IgD-negative memory B cell (primary cell): ENCODE data around the gene LRIT1. TPM values are rescaled to one million over a fixed set of nuclear protein-coding genes. Genes with fewer than 3 reads are reported as not detected.

Experiments
- H3K27ac Mint-ChIP-seq, 3 donors: one replicate each; pipeline ENCODE4 v1.8.0; 2020 to 2022; ENCODE audit warnings: mild to moderate bottlenecking in 3 of 3, mixed read lengths in 3 of 3, moderate library complexity in 1 of 3
- H3K27me3 Mint-ChIP-seq: one replicate; pipeline ENCODE4 v1.8.0; 2021; ENCODE audit warnings: mixed read lengths
- H3K36me3 Mint-ChIP-seq: one replicate; pipeline ENCODE4 v1.8.0; 2020; ENCODE audit warnings: mild to moderate bottlenecking, mixed read lengths
- H3K4me1 Mint-ChIP-seq, 3 donors: one replicate each; pipeline ENCODE4 v1.8.0; 2020 to 2022; ENCODE audit warnings: mixed read lengths in 3 of 3, mild to moderate bottlenecking in 1 of 3
- H3K4me3 Mint-ChIP-seq, 4 donors: one replicate each; pipeline ENCODE4 v1.8.0; 2020 to 2022; ENCODE audit warnings: mild to moderate bottlenecking in 4 of 4, mixed read lengths in 4 of 4, moderate library complexity in 3 of 4
- H3K9me3 Mint-ChIP-seq, 3 donors: one replicate each; pipeline ENCODE4 v1.8.0; 2020 to 2021; ENCODE audit warnings: mixed read lengths in 3 of 3, mild to moderate bottlenecking in 1 of 3
- polyA plus RNA-seq: library from polyadenylated mRNA; unstranded; fragments of 300-500 nt; fragmentation: Illumina TruSeq; gene quantifications from one replicate; pipeline ENCODE4 v1.2.3, GENCODE V29; 2021

Gene LRIT1
- polyA plus RNA-seq, 1 donor from 2014 or later: not detected

GRCh38 chr10:84261236-84261915 is 20.0 kb upstream of the LRIT1 start:
- Mint-ChIP-seq H3K4me1 (peaks cover 0 to 8% (median 4%) of the 10 kb centered on the region in 3 donors), H3K27me3 (peaks cover 36% of the 10 kb centered on the region), H3K4me3 (no peak overlapping the region), H3K27ac (no peak overlapping the region), H3K36me3 (peaks cover 4% of the 10 kb centered on the region), H3K9me3 (no peaks in the 10 kb centered on the region)

- Mint-ChIP-seq H3K27ac (no peak overlapping the region), H3K4me3 (no peak overlapping the region), H3K27me3 (peaks cover 24% of the 10 kb centered on the region), H3K4me1 (peaks cover 0 to 4% (median 0%) of the 10 kb centered on the region in 3 donors), H3K36me3 (peaks cover 3% of the 10 kb centered on the region), H3K9me3 (no peaks in the 10 kb centered on the region)
These were observed 16.8 kb upstream of the LRIT1 start for GRCh38 chr10:84258034-84258695.

DNA sequence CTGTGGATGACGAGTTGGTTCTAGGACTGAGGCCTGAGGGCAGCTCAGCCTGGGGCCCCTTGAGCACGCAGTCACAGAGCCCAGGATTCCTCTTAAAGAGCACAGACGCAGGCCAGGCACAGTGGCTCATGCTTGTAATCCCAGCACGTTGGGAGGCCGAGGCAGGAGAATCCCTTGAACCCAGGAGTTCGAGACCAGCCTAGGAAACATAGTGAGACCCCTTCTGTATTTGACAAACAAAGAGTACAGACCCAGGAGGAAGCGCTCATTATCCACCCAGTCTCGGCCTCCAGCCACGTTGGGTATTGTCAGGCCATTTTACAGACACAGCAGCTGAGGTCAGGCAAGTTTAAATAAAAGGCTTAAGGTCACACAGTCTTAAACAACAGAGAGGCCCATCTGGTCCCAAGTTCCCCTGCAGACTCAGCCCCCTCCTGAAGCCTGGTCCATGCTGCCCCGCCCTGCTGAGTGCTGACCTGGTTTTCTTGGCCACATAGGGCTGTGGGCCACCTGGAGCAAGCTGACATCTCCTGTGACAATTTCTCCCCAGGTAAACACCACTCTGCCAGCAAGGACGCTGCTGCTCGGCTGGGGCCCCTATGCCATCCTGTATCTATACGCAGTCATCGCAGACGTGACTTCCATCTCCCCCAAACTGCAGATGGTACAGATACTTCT is 16.1 kb upstream of the LRIT1 start:
- Mint-ChIP-seq H3K36me3 (peaks cover 3% of the 10 kb centered on the region), H3K9me3 (no peaks in the 10 kb centered on the region), H3K27ac (no peak overlapping the region), H3K4me3 (no peak overlapping the region), H3K27me3 (peaks cover 19% of the 10 kb centered on the region), H3K4me1 (peaks cover 0 to 4% (median 0%) of the 10 kb centered on the region in 3 donors)

- H3K9me3 Mint-ChIP-seq: peaks cover 0 to 2% (median 0%) of the 10 kb centered on the region in 3 donors
- peaks cover 12% of the 10 kb centered on the region for H3K27me3 Mint-ChIP-seq
- H3K27ac Mint-ChIP-seq: no peak overlapping the region
- H3K4me1 Mint-ChIP-seq: peaks cover 0 to 4% (median 0%) of the 10 kb centered on the region in 3 donors
- peaks cover 3% of the 10 kb centered on the region for H3K36me3 Mint-ChIP-seq
- H3K4me3 Mint-ChIP-seq: no peak overlapping the region
These were observed 15.4 kb upstream of the LRIT1 start for GRCh38 chr10:84256510-84257342.

GRCh38 chr10:84254552-84255478 is 13.5 kb upstream of the LRIT1 start:
- H3K9me3 Mint-ChIP-seq: peaks cover 0 to 2% (median 0%) of the 10 kb centered on the region in 3 donors
- peaks cover 6% of the 10 kb centered on the region for H3K27me3 Mint-ChIP-seq
- H3K27ac Mint-ChIP-seq: peak overlapping the region in 1 of 3 donors; percentile 89
- peaks cover 3% of the 10 kb centered on the region for H3K36me3 Mint-ChIP-seq
- no peak overlapping the region for H3K4me3 Mint-ChIP-seq
- H3K4me1 Mint-ChIP-seq: peaks cover 0 to 4% (median 0%) of the 10 kb centered on the region in 3 donors

DNA sequence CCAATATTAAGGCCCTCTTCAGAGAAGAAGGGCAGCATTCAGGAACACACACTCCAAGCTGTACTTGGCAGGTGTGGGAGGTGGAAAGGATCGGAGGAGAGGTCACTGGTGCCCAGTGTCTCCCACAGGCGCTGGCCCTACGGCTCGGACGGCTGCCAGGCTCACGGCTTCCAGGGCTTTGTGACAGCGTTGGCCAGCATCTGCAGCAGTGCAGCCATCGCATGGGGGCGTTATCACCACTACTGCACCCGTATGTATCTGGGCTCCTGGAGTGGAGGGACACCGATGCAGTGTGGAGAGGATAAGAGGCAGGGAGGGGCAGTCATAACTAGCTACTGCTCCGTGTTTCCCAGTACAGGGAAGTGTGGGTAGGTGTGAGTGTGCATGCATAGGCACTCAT is 7.4 kb upstream of the LRIT1 start:
- Mint-ChIP-seq H3K9me3 (peaks cover 0 to 2% (median 0%) of the 10 kb centered on the region in 3 donors), H3K4me1 (no peaks in the 10 kb centered on the region), H3K27me3 (peaks cover 4% of the 10 kb centered on the region), H3K27ac (no peak overlapping the region), H3K4me3 (no peak overlapping the region), H3K36me3 (no peaks in the 10 kb centered on the region)

GRCh38 chr10:84247496-84247895 is 6.2 kb upstream of the LRIT1 start:
- no peak overlapping the region for H3K4me3 Mint-ChIP-seq
- H3K9me3 Mint-ChIP-seq: peaks cover 0 to 2% (median 0%) of the 10 kb centered on the region in 3 donors
- no peaks in the 10 kb centered on the region for H3K4me1 Mint-ChIP-seq
- H3K36me3 Mint-ChIP-seq: no peaks in the 10 kb centered on the region
- no peak overlapping the region for H3K27ac Mint-ChIP-seq
- peaks cover 4% of the 10 kb centered on the region for H3K27me3 Mint-ChIP-seq

- no peak within 1 kb of the TSS for H3K4me3 Mint-ChIP-seq
- no peaks in the 10 kb centered on the region for H3K9me3 Mint-ChIP-seq
- H3K27ac Mint-ChIP-seq: no peak within 1 kb of the TSS
- no peaks in the 10 kb centered on the region for H3K36me3 Mint-ChIP-seq
- peaks cover 4% of the 10 kb centered on the region for H3K27me3 Mint-ChIP-seq
- H3K4me1 Mint-ChIP-seq: no peaks in the 10 kb centered on the region
These were observed 3.4 kb upstream of the LRIT1 start, which contains the start of gene RGR for GRCh38 chr10:84244651-84245270. Gene RGR (plus strand): TSS chr10:84245053. CDS start chr10:84245091, 38 bp downstream.

DNA sequence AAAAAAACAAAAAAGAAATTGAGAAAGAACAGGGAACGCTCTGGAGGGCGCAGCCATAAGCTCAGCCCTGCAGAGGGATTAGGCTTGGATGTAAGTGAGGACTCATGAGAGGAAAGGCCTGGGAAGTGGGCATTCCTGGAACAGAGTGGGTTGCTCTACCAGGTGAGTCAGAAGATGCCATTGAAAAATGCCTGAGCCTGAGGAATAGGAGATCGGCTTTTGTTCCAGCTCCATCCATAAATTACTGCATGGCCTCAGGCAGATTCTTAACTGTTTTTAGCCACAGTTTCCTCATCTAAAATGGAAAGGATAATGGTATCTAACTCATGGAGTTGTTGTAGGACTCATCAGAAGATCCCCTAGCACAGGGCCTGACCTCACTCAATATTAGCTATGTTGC is 2.4 kb upstream of the LRIT1 start:
- Mint-ChIP-seq H3K27ac (no peak overlapping the region), H3K4me3 (no peak overlapping the region), H3K4me1 (no peaks in the 10 kb centered on the region), H3K9me3 (no peaks in the 10 kb centered on the region), H3K36me3 (no peaks in the 10 kb centered on the region), H3K27me3 (peaks cover 4% of the 10 kb centered on the region)

GRCh38 chr10:84238909-84239308 is 2.4 kb downstream of the LRIT1 start:
- Mint-ChIP-seq H3K27me3 (peaks cover 3% of the 10 kb centered on the region), H3K9me3 (no peaks in the 10 kb centered on the region), H3K4me3 (no peak overlapping the region), H3K27ac (no peak overlapping the region), H3K36me3 (no peaks in the 10 kb centered on the region), H3K4me1 (no peaks in the 10 kb centered on the region)

DNA sequence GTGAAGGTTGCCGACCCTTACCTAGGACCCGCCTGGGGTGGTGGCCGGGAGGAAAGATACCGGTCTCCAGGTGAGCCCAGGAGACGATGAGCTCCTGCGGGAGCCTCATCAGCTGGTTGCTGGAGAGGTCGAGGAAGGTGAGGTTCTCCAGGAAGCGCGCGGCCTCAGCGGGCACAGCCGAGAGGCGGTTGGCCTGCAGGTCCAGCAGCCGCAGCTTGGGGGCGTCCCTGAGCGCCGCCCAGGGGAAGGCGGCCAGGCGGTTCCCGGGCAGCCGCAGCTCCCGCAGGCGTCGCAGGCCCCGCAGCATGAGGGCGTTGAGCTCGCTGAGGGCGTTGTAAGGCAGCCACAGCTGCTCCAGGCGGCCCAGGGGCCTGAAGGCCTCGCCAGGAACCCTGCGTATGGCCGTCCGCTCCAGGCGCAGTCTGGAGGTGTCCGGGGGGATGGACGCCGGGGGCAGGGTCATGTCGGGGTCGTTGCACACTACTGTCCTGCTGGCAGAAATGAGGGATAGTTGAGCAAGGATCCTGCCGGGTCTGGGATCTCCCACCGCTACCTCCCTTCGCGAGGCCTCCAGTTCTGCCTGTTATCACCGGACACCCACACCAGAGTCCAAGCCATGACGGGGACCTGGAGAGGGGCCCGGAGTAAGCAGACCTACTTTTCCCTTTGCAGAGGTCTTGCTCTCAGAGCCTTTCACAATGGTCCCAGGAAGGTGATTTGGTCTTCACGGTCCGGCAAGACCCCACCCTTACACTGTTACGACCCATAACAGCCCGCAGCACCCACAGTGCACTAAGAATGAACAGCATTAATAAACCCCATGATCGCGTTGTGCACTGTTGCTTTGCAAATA is 3.9 kb downstream of the LRIT1 start:
- no peaks in the 10 kb centered on the region for H3K36me3 Mint-ChIP-seq
- no peaks in the 10 kb centered on the region for H3K4me1 Mint-ChIP-seq
- H3K27ac Mint-ChIP-seq: no peak overlapping the region
- peaks cover 4% of the 10 kb centered on the region for H3K27me3 Mint-ChIP-seq
- H3K4me3 Mint-ChIP-seq: no peak overlapping the region
- no peaks in the 10 kb centered on the region for H3K9me3 Mint-ChIP-seq

GRCh38 chr10:84236807-84237198 is 4.5 kb downstream of the LRIT1 start:
- H3K9me3 Mint-ChIP-seq: no peaks in the 10 kb centered on the region
- H3K4me1 Mint-ChIP-seq: no peaks in the 10 kb centered on the region
- peaks cover 4% of the 10 kb centered on the region for H3K27me3 Mint-ChIP-seq
- H3K27ac Mint-ChIP-seq: no peak overlapping the region
- no peak overlapping the region for H3K4me3 Mint-ChIP-seq
- H3K36me3 Mint-ChIP-seq: no peaks in the 10 kb centered on the region

- Mint-ChIP-seq H3K4me1 (no peaks in the 10 kb centered on the region), H3K27ac (no peak overlapping the region), H3K9me3 (no peaks in the 10 kb centered on the region), H3K27me3 (peaks cover 7% of the 10 kb centered on the region), H3K4me3 (no peak overlapping the region), H3K36me3 (no peaks in the 10 kb centered on the region)
These were observed 6.2 kb downstream of the LRIT1 start for GRCh38 chr10:84235096-84235495.
